Hepatocyte (in vitro differentiated cells): ENCODE data around the gene UXS1.

Experiments
- CTCF ChIP-seq: fragments of 200-600 bp; sonication (generic); IDR thresholded peaks from 2 replicates; pipeline ENCODE4 v1.5.1; 2016; ENCODE audit warnings: antibody characterized with exemption, mild to moderate bottlenecking; ENCODE audit not compliant: poor library complexity
- EZH2phosphoT487 ChIP-seq: fragments of 200-600 bp; sonication (generic); IDR thresholded peaks from one replicate; pipeline ENCODE4 v1.6.1; 2018; ENCODE audit warnings: antibody characterized with exemption, mild to moderate bottlenecking, low read depth, moderate library complexity; ENCODE audit not compliant: unreplicated experiment, severe bottlenecking

- TF ChIP-seq CTCF = no peak
- no peak for TF ChIP-seq EZH2phosphoT487
Observed at GRCh38 chr2:106094131-106094841, 99.8 kb downstream of the UXS1 start.
